HepG2 (cell line): ENCODE measurements around the gene HCN4. TPM values are rescaled to one million over a fixed set of nuclear protein-coding genes. Genes with fewer than 3 reads are reported as not detected.

Experiments
- ATAC-seq: fragments of 200-7000 bp; cut with Tn5 transposase; 3 replicates; pipeline ENCODE4 v1.9.1; 2020; ENCODE audit warnings: mild to moderate bottlenecking, moderate library complexity
- BruUV-seq: library from RNA; stranded (reverse); fragments of 400-500 nt; replicated peaks from 2 replicates; lab custom pipeline; 2021; lab: Mats Ljungman, UMichigan
- CTCF ChIA-PET: fragments of 300-600 bp; formaldehyde crosslinking; extraction: SDS; loops from one replicate; lab custom pipeline; 2021; ENCODE audit warnings: low total read pairs, inconsistent platforms, low intra/inter-chr PET ratio; lab: Yijun Ruan, JAX
- POLR2A ChIA-PET: fragments of 350-600 bp; sonication (Branson Sonifier 250); formaldehyde crosslinking; loops from one replicate; lab custom pipeline; 2020; ENCODE audit warnings: antibody characterized with exemption, inconsistent platforms; lab: Yijun Ruan, JAX
- DNase-seq: peaks from one replicate; pipeline ENCODE4 v3.0.0-alpha.2; 2015; ENCODE audit warnings: low spot score
- FAIRE-seq: peaks from 3 replicates; lab custom pipeline; 2011; peaks lifted over from hg19 to GRCh38; lab: Jason Lieb, UNC
- H2AFZ ChIP-seq: one replicate; pipeline ENCODE4 v1.6.1; 2011; ENCODE audit warnings: low read length, inconsistent platforms
- H3K27ac ChIP-seq: fragments of 300-600 bp; 3 replicates; pipeline ENCODE4 v1.8.0; 2011; ENCODE audit warnings: mixed run types, mild to moderate bottlenecking, mixed read lengths, low read length, inconsistent platforms; ENCODE audit not compliant: insufficient read depth; ENCODE audit errors: extremely low read length
- H3K27me3 ChIP-seq, 2 experiments: fragments of 200-600 bp in 1 of 2; 2 replicates in 1 of 2; 3 replicates in 1 of 2; pipeline versions ENCODE4 v1.6.0 to v1.8.0; 2011; ENCODE audit warnings: low read length in 2 of 2, mild to moderate bottlenecking in 2 of 2, moderate library complexity in 2 of 2, inconsistent platforms in 1 of 2; ENCODE audit not compliant: insufficient read depth in 2 of 2, control insufficient read depth in 1 of 2
- H3K36me3 ChIP-seq, 2 experiments: fragments of 200-600 bp in 1 of 2; replicated peaks in 1 of 2; 2 replicates in 1 of 2; 3 replicates in 1 of 2; pipeline versions ENCODE4 v1.5.1 to v1.8.0; 2011; ENCODE audit warnings: low read length in 2 of 2, inconsistent platforms in 1 of 2; ENCODE audit not compliant: insufficient read depth in 2 of 2, control insufficient read depth in 1 of 2
- H3K4me1 ChIP-seq: 2 replicates; pipeline ENCODE4 v1.5.1; 2012; ENCODE audit warnings: low read length, inconsistent platforms; ENCODE audit not compliant: insufficient read depth
- H3K4me2 ChIP-seq: 2 replicates; pipeline ENCODE4 v1.6.0; 2011; ENCODE audit warnings: low read depth, low read length, inconsistent platforms
- H3K4me3 ChIP-seq, 3 experiments: fragments of 200-600 bp in 1 of 3; sonication (generic), shearing (Covaris generic) in 1 of 3; replicated peaks in 1 of 3; 2 replicates each; pipeline ENCODE4 v1.5.1; 2011 to 2016; ENCODE audit warnings: low read length in 3 of 3, inconsistent platforms in 2 of 3, low read depth in 2 of 3, mild to moderate bottlenecking in 2 of 3, control low read depth in 1 of 3, mixed read lengths in 1 of 3; ENCODE audit not compliant: insufficient read depth in 1 of 3
- H3K79me2 ChIP-seq: one replicate; pipeline ENCODE4 v1.6.1; 2011; ENCODE audit warnings: low read length, inconsistent platforms; ENCODE audit not compliant: insufficient read depth
- H3K9ac ChIP-seq: 2 replicates; pipeline ENCODE4 v1.6.0; 2011; ENCODE audit warnings: mild to moderate bottlenecking, low read depth, low read length, inconsistent platforms; ENCODE audit not compliant: insufficient read depth
- H3K9me3 ChIP-seq: 2 replicates; pipeline ENCODE4 v1.5.1; 2012; ENCODE audit warnings: mild to moderate bottlenecking, low read length
- H4K20me1 ChIP-seq: 2 replicates; pipeline ENCODE4 v1.6.0; 2011; ENCODE audit warnings: inconsistent platforms, mild to moderate bottlenecking, low read length, moderate library complexity; ENCODE audit not compliant: insufficient read depth
- ATF7-NPFF ChIP-seq: sonication (generic); formaldehyde crosslinking; IDR thresholded peaks from 2 replicates; pipeline ENCODE4 v1.8.1; 2023; ENCODE audit warnings: mild to moderate bottlenecking, low read depth, missing genetic modification reagents, moderate library complexity
- FOXP1 ChIP-seq, 2 experiments: fragments of 450-650 bp in 1 of 2; IDR thresholded peaks; 2 replicates each; pipeline ENCODE4 v1.6.1; 2017 to 2018; ENCODE audit warnings: antibody characterized with exemption in 1 of 2
- GABPA ChIP-seq, 2 experiments: IDR thresholded peaks; 2 replicates each; pipeline ENCODE4 v1.6.1; 2011 to 2016; ENCODE audit warnings: low read depth in 2 of 2, low read length in 1 of 2, missing biosample characterization in 1 of 2, missing genetic modification characterization in 1 of 2
- HNF4A ChIP-seq: sonication (generic); formaldehyde crosslinking; IDR thresholded peaks from 2 replicates; pipeline ENCODE4 v1.4.0; 2020; ENCODE audit warnings: missing genetic modification reagents
- MLLT10 ChIP-seq: sonication (generic); formaldehyde crosslinking; IDR thresholded peaks from 2 replicates; pipeline ENCODE4 v1.4.0; 2020; ENCODE audit warnings: missing genetic modification reagents
- PLRG1 ChIP-seq: fragments of 450-650 bp; conservative IDR thresholded peaks from 2 replicates; pipeline ENCODE4 v1.6.1; 2016
- ZBTB38 ChIP-seq: sonication (generic); formaldehyde crosslinking; IDR thresholded peaks from 2 replicates; pipeline ENCODE4 v1.5.1; 2020; ENCODE audit warnings: mild to moderate bottlenecking, missing genetic modification reagents
- ZNF350 ChIP-seq: sonication (generic); formaldehyde crosslinking; IDR thresholded peaks from 2 replicates; pipeline ENCODE4 v1.4.0; 2020; ENCODE audit warnings: mild to moderate bottlenecking, low read depth, missing genetic modification reagents, borderline replicate concordance
- ZNF446 ChIP-seq: sonication (generic); formaldehyde crosslinking; IDR thresholded peaks from 2 replicates; pipeline ENCODE4 v1.5.0; 2020; ENCODE audit warnings: mild to moderate bottlenecking, missing genetic modification reagents
- ZNF746 ChIP-seq: sonication (generic); formaldehyde crosslinking; IDR thresholded peaks from 2 replicates; pipeline ENCODE4 v1.8.0; 2022; ENCODE audit warnings: mild to moderate bottlenecking, missing genetic modification reagents
- WGBS: methylation state at CpG from one replicate; pipeline ENCODE4 v1.1.6; 2017; ENCODE audit warnings: low lambda C conversion rate; 5-methylcytosine and 5-hydroxymethylcytosine counted together
- in situ Hi-C: cut with HindIII; loops from 2 replicates; pipeline ENCODE4 v1.10.0; 2017; ENCODE audit warnings: low pct_unique_long_range_greater_than_20kb; ENCODE audit not compliant: extremely low pct_ligation_motif_present
- intact Hi-C: fragments of 100-400 bp; cut with micrococcal nuclease; formaldehyde crosslinking; loops from one replicate; pipeline ENCODE4 v1.10.0; 2022; ENCODE audit not compliant: unreplicated experiment
- polyA plus RNA-seq, 8 experiments: library from polyadenylated mRNA; depleted of rRNA in 3 of 8; stranded (reverse) in 7 of 8; unstranded in 1 of 8; fragments of >200 nt; fragmentation: Illumina TruSeq in 4 of 8; extraction: Trizol in 4 of 8; gene quantifications; 2 replicates each; pipeline versions ENCODE4 v1.2.1 to v1.2.3, GENCODE V29; 2011 to 2016; ENCODE audit warnings: low read depth in 4 of 8, missing spikeins in 1 of 8, mixed read lengths in 1 of 8; ENCODE audit not compliant: insufficient read depth in 1 of 8
- total RNA-seq, 5 experiments: library from RNA; depleted of rRNA; stranded (reverse); fragments of >200 nt; fragmentation: Illumina TruSeq; extraction: Trizol; gene quantifications; 2 replicates each; pipeline ENCODE4 v1.2.3, GENCODE V29; 2016; ENCODE audit warnings: low read depth in 1 of 5
- TF ChIP-seq, protein P1 (sequence below): sonication (generic); formaldehyde crosslinking; IDR thresholded peaks from 2 replicates; pipeline ENCODE4; 2020; ENCODE audit warnings: missing genetic modification reagents, mild to moderate bottlenecking, borderline replicate concordance
- TF ChIP-seq, protein P2 (sequence below): sonication (generic); formaldehyde crosslinking; IDR thresholded peaks from 2 replicates; pipeline ENCODE4 v1.4.0; 2020; ENCODE audit warnings: missing genetic modification reagents, borderline replicate concordance
- TF ChIP-seq, protein P3 (sequence below): IDR thresholded peaks from 2 replicates; pipeline ENCODE4 v1.6.1; 2016
- TF ChIP-seq, protein P4 (sequence below): sonication (generic); formaldehyde crosslinking; IDR thresholded peaks from 2 replicates; pipeline ENCODE4 v1.4.0; 2020; ENCODE audit warnings: missing genetic modification reagents

HCN4 gene
- total and polyA plus RNA-seq, 2 of the 13 experiments (the other 11 are each of a cell fraction or from before 2014, with no cell fraction given) = not detected

DNA sequence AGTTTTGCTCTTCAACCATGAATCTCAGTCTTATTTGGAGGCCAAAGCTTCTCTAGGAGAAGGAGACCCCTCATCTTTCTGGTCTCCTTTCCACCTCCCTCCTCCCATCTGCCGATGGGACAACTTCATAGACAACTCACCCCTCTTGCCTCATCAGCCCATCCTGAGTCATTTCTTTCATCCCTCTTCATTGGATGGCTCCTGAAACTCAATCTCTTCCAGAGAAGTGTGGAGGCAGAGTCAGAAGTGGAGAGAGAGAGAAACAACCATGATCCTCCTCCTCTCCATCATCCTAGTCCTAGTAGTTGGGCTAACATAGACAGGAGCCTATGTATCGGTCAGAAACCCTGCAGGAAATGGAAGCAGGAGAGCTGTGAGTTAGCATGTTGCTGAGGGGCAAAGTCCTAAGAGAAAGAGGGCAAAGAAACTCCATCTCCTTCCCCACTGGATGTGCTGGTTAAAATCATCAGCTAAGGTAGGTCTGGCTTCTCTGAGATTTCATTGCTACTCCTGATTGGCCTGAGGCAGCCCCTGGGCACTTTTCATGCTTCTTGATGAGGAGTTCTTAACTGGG, 21.3 kb upstream of the HCN4 start (continued):
- TF ChIP-seq, protein P1, sequence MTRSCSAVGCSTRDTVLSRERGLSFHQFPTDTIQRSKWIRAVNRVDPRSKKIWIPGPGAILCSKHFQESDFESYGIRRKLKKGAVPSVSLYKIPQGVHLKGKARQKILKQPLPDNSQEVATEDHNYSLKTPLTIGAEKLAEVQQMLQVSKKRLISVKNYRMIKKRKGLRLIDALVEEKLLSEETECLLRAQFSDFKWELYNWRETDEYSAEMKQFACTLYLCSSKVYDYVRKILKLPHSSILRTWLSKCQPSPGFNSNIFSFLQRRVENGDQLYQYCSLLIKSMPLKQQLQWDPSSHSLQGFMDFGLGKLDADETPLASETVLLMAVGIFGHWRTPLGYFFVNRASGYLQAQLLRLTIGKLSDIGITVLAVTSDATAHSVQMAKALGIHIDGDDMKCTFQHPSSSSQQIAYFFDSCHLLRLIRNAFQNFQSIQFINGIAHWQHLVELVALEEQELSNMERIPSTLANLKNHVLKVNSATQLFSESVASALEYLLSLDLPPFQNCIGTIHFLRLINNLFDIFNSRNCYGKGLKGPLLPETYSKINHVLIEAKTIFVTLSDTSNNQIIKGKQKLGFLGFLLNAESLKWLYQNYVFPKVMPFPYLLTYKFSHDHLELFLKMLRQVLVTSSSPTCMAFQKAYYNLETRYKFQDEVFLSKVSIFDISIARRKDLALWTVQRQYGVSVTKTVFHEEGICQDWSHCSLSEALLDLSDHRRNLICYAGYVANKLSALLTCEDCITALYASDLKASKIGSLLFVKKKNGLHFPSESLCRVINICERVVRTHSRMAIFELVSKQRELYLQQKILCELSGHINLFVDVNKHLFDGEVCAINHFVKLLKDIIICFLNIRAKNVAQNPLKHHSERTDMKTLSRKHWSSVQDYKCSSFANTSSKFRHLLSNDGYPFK (CRISPR knock-in tag) = no peak
- TF ChIP-seq HNF4A (CRISPR knock-in tag) = peak; percentile 58; the same call in 1 of the 2 replicates
- no peak for TF ChIP-seq GABPA (IDR thresholded peaks at IDR 0.05; ENCODE audit: low read depth, low read length)
- TF ChIP-seq GABPA (CRISPR knock-in tag; IDR thresholded peaks at IDR 0.05; ENCODE audit: low read depth) = 0 out of 2 replicates have a peak, but pooled peaks have one; percentile 24

DNA sequence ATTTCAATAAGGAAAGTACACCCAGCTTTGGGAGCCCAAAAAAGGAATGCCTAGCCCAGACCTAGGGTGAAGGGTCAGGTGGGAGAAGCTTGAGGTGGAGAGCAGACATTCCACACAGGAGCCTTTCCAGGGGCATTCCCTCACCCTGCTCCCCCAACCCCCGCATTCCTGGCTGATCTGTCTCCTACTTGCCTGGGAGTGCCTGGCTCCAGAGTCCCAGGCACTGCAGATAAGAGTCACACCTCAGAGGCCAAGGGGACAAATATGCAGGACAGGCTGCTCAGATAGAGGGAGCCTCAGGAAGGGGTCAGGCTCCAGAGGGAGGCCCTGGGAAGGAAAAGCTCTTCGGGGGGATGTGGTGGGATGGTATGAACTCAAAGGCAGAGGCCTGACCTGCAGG, 20.8 kb upstream of the HCN4 start:
- Histone ChIP-seq H3K4me3 (no peak overlapping the region), H3K36me3 (no peaks in the 10 kb centered on the region), H3K27me3 (peaks cover 2 to 4% of the 10 kb centered on the region in 2 experiments; a peak in 2 of 5 replicates), H3K79me2 (no peaks in the 10 kb centered on the region), H3K4me2 (no peak overlapping the region), H3K9ac (no peak overlapping the region), H3K4me1 (peaks cover 18% of the 10 kb centered on the region), H4K20me1 (no peaks in the 10 kb centered on the region), H3K9me3 (no peaks in the 10 kb centered on the region), H3K27ac (no peak overlapping the region), H2AFZ (no peak overlapping the region)
- DNase-seq (no peak), FAIRE-seq (no peak), ATAC-seq (peak; percentile 48)
- in situ Hi-C loops = no loop called here
- no TSS peak for BruUV-seq
- ChIA-PET POLR2A (no interaction called here), CTCF (no interaction called here)
- intact Hi-C loops = no loop called here
- 43% methylated on average over 2 of the region's 2 CpGs for WGBS
- TF ChIP-seq, protein P2, sequence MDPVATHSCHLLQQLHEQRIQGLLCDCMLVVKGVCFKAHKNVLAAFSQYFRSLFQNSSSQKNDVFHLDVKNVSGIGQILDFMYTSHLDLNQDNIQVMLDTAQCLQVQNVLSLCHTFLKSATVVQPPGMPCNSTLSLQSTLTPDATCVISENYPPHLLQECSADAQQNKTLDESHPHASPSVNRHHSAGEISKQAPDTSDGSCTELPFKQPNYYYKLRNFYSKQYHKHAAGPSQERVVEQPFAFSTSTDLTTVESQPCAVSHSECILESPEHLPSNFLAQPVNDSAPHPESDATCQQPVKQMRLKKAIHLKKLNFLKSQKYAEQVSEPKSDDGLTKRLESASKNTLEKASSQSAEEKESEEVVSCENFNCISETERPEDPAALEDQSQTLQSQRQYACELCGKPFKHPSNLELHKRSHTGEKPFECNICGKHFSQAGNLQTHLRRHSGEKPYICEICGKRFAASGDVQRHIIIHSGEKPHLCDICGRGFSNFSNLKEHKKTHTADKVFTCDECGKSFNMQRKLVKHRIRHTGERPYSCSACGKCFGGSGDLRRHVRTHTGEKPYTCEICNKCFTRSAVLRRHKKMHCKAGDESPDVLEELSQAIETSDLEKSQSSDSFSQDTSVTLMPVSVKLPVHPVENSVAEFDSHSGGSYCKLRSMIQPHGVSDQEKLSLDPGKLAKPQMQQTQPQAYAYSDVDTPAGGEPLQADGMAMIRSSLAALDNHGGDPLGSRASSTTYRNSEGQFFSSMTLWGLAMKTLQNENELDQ (CRISPR knock-in tag) = no peak
- no peak for TF ChIP-seq FOXP1 (IDR thresholded peaks at IDR 0.05)
- no peak for TF ChIP-seq FOXP1 (CRISPR knock-in tag; IDR thresholded peaks at IDR 0.05)
- TF ChIP-seq, protein P3, sequence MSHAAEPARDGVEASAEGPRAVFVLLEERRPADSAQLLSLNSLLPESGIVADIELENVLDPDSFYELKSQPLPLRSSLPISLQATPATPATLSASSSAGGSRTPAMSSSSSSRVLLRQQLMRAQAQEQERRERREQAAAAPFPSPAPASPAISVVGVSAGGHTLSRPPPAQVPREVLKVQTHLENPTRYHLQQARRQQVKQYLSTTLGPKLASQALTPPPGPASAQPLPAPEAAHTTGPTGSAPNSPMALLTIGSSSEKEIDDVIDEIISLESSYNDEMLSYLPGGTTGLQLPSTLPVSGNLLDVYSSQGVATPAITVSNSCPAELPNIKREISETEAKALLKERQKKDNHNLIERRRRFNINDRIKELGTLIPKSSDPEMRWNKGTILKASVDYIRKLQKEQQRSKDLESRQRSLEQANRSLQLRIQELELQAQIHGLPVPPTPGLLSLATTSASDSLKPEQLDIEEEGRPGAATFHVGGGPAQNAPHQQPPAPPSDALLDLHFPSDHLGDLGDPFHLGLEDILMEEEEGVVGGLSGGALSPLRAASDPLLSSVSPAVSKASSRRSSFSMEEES (CRISPR knock-in tag) = no peak
- TF ChIP-seq, protein P4, sequence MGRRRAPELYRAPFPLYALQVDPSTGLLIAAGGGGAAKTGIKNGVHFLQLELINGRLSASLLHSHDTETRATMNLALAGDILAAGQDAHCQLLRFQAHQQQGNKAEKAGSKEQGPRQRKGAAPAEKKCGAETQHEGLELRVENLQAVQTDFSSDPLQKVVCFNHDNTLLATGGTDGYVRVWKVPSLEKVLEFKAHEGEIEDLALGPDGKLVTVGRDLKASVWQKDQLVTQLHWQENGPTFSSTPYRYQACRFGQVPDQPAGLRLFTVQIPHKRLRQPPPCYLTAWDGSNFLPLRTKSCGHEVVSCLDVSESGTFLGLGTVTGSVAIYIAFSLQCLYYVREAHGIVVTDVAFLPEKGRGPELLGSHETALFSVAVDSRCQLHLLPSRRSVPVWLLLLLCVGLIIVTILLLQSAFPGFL (CRISPR knock-in tag) = no peak
- no peak for TF ChIP-seq ZNF446 (CRISPR knock-in tag)
- no peak for TF ChIP-seq ZBTB38 (CRISPR knock-in tag)
- no peak for TF ChIP-seq ZNF350 (CRISPR knock-in tag)
- TF ChIP-seq PLRG1 = no peak
- no peak for TF ChIP-seq MLLT10 (CRISPR knock-in tag)
- no peak for TF ChIP-seq ZNF746 (CRISPR knock-in tag)
- no peak for TF ChIP-seq ATF7-NPFF (CRISPR knock-in tag)
